ENCODE results near the gene OLFML2A. TPM values are rescaled to one million over a fixed set of nuclear protein-coding genes. Genes with fewer than 3 reads are reported as not detected.
A peak's percentile ranks its signal among the peaks of the same experiment; 100 is the strongest.
"Not testable (repeated sequence)": the region's sequence is repeated elsewhere in the genome, so short reads cannot be mapped to it uniquely, and the experiment has no call there.

OLFML2A gene
- total RNA-seq, 4 donors from 2014 or later: 13.7 to 33.1 (median 25.7) TPM

GRCh38 chr9:124770359-124771020 lies 6.4 kb upstream of the OLFML2A start:
- intact Hi-C loops (cut with DNase I; ENCODE audit: low total_unique reads): loop anchor here (10.0 kb wide), 1 partner anchor 604 kb away; no protein-coding TSS in a partner anchor
- DNase-seq (ENCODE audit: low spot score in 2 of 2): peak in 1 of 2 donors; percentile 89
- WGBS, 2 donors: 1% methylated on average over 36 to 43 of the region's 43 CpGs
- peak overlapping the region; percentile 80 for H3K4me3 ChIP-seq (ENCODE audit: low read depth, poor library complexity, severe bottlenecking)
- no peak for TF ChIP-seq POLR2A (IDR thresholded peaks at IDR 0.05)
- TF ChIP-seq, protein P1, sequence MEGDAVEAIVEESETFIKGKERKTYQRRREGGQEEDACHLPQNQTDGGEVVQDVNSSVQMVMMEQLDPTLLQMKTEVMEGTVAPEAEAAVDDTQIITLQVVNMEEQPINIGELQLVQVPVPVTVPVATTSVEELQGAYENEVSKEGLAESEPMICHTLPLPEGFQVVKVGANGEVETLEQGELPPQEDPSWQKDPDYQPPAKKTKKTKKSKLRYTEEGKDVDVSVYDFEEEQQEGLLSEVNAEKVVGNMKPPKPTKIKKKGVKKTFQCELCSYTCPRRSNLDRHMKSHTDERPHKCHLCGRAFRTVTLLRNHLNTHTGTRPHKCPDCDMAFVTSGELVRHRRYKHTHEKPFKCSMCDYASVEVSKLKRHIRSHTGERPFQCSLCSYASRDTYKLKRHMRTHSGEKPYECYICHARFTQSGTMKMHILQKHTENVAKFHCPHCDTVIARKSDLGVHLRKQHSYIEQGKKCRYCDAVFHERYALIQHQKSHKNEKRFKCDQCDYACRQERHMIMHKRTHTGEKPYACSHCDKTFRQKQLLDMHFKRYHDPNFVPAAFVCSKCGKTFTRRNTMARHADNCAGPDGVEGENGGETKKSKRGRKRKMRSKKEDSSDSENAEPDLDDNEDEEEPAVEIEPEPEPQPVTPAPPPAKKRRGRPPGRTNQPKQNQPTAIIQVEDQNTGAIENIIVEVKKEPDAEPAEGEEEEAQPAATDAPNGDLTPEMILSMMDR (IDR thresholded peaks at IDR 0.05): no peak

DNA sequence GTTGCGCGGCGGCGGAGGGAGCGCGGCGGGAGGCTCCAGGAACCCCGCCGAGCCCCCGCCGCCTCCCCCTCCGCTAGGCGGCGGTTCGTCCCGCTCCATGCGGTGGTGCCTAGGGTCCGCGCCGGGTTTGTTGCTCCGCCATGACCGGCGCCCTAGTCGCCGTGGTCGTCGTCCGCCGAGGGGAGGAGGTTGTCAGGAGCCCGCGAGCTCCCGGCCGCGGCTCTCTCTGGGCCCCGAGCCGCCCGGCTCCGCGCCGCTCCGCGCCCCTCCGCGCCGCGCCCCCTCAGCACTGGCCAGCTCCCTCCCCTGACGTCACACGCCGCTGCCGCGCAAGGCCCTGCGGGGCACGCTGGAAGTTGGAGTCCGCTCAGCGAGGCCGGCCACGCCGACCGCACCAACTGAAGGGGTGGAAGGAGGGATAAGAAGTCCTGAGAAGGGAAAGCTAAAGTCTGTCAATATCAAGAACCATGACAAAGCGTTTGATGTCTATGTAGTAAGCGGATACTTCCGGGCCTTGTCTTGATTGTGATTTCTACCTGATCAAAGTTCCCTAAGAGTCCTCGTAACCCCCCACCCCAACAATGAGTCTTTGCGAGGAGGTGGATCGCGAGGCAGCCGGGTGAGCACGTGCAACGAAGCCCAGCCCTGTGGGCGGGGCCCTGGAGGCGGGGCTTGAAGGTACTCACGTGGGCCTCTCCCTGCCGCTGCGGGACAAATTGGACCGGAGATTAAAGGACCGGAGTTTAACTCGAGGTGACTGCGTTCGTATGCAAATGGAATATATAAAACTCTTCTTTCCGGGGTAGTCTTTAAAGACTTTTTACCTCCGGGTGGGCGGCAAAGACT lies 5.7 kb upstream of the OLFML2A start, which contains the start of gene NR6A1:
TSS of gene NR6A1 (minus strand) at position 291 of the 846 bp plus-strand sequence.
- TF ChIP-seq, protein P1 (IDR thresholded peaks at IDR 0.05): no peak
- TF ChIP-seq POLR2A (IDR thresholded peaks at IDR 0.05): no peak
- WGBS, 2 donors: 0 to 1% methylated on average over 55 to 69 of the region's 82 CpGs
- intact Hi-C loops (cut with DNase I; ENCODE audit: low total_unique reads): loop anchor here (10.0 kb wide), 1 partner anchor 604 kb away; no protein-coding TSS in a partner anchor
- peak; percentile 96 to 99 for DNase-seq (ENCODE audit: low spot score in 2 of 2)
- H3K4me3 ChIP-seq (ENCODE audit: low read depth, poor library complexity, severe bottlenecking): peak within 1 kb of the TSS; percentile 80

- intact Hi-C loops (cut with DNase I; ENCODE audit: low total_unique reads): loop anchor here (2.0 to 10.0 kb wide), 2 partner anchors 81 to 603 kb away; partner anchors contain the start of gene WDR38
- 20 to 21% methylated on average over 36 to 39 of the region's 39 CpGs for WGBS, 2 donors
- peak; percentile 61 to 92 for DNase-seq (ENCODE audit: low spot score in 2 of 2)
These were observed 4.9 kb upstream of the OLFML2A start for GRCh38 chr9:124771867-124772679.

GRCh38 chr9:124772877-124773276 lies 4.1 kb upstream of the OLFML2A start:
- WGBS, 2 donors: 87 to 90% methylated on average over 15 of the region's 15 CpGs
- intact Hi-C loops (cut with DNase I; ENCODE audit: low total_unique reads): loop anchor here (2.0 to 10.0 kb wide), 2 partner anchors 80 to 602 kb away; partner anchors contain the start of gene WDR38
- not testable (repeated sequence) for H3K4me3 ChIP-seq (ENCODE audit: low read depth, poor library complexity, severe bottlenecking)
- peak in 1 of 2 donors; percentile 81 for DNase-seq (ENCODE audit: low spot score in 2 of 2)

More at GRCh38 chr9:124771867-124772679, 4.9 kb upstream of the OLFML2A start:
- TF ChIP-seq, protein P1 (IDR thresholded peaks at IDR 0.05): peak in 1 of 3 donors; percentile 66
- TF ChIP-seq POLR2A (IDR thresholded peaks at IDR 0.05): no peak
- peak overlapping the region; percentile 41 for H3K4me3 ChIP-seq (ENCODE audit: low read depth, poor library complexity, severe bottlenecking)

DNA sequence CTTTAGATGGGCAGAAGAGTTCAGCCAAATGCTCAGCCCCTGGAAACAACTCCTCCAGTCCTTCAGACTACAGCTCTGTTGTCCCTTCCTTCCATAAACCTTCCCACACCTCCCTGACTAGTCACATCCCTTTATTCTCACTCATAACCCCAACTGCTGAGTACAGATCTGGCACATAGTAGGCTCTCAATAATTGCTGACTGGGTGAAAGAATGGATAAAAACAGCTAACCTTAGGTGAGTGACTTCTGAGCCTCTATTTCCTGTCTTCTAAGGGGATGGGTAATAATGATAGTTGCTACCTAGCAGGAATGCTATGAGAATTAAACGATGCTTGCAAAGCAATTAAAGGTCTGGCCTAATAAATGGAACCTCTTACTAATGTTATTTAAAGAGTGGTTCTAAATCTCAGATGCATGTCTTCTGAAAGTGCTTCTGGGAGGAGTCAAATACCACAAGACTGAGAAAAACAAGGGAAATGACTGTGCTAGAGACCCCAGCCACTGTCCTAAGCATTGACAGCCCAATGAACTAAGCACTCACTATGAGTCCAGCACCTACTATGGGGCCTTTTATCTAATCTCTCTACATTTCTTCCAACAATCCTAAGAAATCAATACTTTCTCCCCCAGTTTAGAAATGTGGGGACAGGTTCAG lies 3.3 kb upstream of the OLFML2A start:
- TF ChIP-seq POLR2A (IDR thresholded peaks at IDR 0.05): no peak
- TF ChIP-seq, protein P1 (IDR thresholded peaks at IDR 0.05): no peak
- no peak overlapping the region for H3K4me3 ChIP-seq (ENCODE audit: low read depth, poor library complexity, severe bottlenecking)
- intact Hi-C loops (cut with DNase I; ENCODE audit: low total_unique reads): loop anchor here (2.0 to 10.0 kb wide), 2 partner anchors 79 to 601 kb away; partner anchors contain the start of gene WDR38
- 79 to 86% methylated on average over 1 of the region's 1 CpG for WGBS, 2 donors
- DNase-seq (ENCODE audit: low spot score in 2 of 2): no peak

All from lower leg skin (tissue), 4 donors.